ENCODE results near the gene WNT7A. TPM values are rescaled to one million over a fixed set of nuclear protein-coding genes. Genes with fewer than 3 reads are reported as not detected.

The WNT7A gene
- total RNA-seq, 1 donor from 2014 or later = not detected

DNA sequence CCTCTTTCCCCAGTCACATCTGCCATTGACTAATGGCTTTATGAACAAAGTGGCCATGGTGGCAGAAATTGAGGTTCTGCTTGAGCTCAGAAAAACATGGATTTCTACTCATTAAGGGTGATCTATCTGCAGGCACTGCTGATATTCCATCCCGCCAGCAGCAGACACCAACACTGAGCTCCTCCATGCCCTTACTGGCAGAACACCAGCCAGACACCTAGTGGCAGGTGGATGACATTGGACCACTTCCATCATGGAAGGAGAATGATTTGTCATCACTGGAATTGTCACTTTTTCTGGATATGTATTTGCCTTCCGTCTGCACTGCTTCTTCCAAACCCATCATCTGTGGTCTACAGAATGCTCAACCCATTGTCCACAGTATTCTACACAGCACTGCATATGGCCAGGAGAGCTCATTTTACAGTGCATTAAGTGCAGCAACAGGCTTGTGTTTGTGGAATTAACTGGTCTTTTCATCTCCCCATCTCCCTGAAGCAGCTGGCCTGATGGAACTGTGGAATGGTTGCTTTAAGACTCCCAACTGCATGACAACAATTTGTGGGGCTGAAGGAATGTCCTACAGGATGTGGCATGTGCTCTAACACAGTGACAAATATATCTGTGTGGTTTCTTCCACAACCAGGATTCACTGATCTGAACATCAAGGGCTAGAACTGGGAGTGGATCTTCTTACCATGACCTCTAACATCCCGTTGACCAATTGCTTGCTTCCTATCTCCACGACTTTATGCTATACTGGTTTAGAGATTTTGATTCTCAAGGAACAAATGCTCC, 103.4 kb downstream of the WNT7A start:
- Mint-ChIP-seq H3K9me3 (ENCODE audit: unreplicated experiment) (peaks cover 2% of the 10 kb centered on the region), H3K4me3 (ENCODE audit: unreplicated experiment) (no peak overlapping the region), H3K4me1 (ENCODE audit: low read depth, unreplicated experiment) (no peaks in the 10 kb centered on the region), H3K36me3 (ENCODE audit: unreplicated experiment) (no peaks in the 10 kb centered on the region), H3K27me3 (ENCODE audit: unreplicated experiment) (peaks cover 10% of the 10 kb centered on the region), H3K27ac (ENCODE audit: unreplicated experiment) (no peak overlapping the region)
- no peak for TF ChIP-seq CTCF (IDR thresholded peaks at IDR 0.05; ENCODE audit: partially characterized antibody, unreplicated experiment)
- no peak for DNase-seq

DNA sequence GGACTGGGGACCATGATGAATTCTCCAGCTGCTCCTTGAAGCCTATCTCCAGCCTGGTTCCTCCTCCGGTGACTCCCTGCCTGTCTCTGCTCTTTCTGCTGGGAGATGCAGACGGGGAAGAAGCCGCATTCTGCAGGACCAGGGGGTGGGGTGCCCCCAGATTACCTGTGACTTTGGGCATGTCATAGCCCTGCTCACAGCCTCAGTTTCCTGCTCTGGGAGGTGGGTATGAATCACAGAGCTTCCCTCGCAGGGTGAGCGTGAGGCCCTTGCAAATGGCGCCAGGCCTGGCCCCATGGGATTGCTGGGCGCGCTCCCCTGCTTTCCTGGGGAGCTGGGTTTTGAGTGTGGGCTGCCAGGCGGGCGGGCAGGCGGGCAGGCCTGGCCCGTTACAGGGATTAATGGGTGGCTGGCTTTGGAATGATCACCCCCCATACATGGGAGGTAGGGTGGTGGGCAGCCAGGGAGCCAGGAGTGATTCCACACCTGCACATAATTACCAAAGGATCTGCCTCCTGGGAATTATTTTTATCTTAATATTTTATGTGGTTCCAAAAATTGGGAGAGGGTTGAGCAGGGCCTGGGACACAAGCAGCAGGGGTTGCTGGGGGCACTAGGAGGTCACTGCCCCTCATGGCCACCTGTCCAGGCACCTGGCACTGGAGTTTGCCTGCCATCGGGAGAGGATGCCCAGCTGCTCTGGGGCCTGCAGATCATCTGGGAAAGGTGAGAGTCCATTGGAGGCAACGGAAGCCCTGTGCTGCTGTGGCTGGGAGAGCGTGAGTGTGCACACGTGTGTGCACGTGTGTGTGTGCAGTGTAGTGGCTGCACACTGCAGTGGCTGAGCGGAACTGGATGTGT, 106.8 kb downstream of the WNT7A start:
- H3K27ac Mint-ChIP-seq (ENCODE audit: unreplicated experiment) = no peak overlapping the region
- peaks cover 2% of the 10 kb centered on the region for H3K9me3 Mint-ChIP-seq (ENCODE audit: unreplicated experiment)
- peaks cover 8% of the 10 kb centered on the region for H3K27me3 Mint-ChIP-seq (ENCODE audit: unreplicated experiment)
- H3K4me1 Mint-ChIP-seq (ENCODE audit: low read depth, unreplicated experiment) = no peaks in the 10 kb centered on the region
- no peak for DNase-seq
- TF ChIP-seq CTCF (IDR thresholded peaks at IDR 0.05; ENCODE audit: partially characterized antibody, unreplicated experiment) = no peak
- no peak overlapping the region for H3K4me3 Mint-ChIP-seq (ENCODE audit: unreplicated experiment)
- no peaks in the 10 kb centered on the region for H3K36me3 Mint-ChIP-seq (ENCODE audit: unreplicated experiment)

DNA sequence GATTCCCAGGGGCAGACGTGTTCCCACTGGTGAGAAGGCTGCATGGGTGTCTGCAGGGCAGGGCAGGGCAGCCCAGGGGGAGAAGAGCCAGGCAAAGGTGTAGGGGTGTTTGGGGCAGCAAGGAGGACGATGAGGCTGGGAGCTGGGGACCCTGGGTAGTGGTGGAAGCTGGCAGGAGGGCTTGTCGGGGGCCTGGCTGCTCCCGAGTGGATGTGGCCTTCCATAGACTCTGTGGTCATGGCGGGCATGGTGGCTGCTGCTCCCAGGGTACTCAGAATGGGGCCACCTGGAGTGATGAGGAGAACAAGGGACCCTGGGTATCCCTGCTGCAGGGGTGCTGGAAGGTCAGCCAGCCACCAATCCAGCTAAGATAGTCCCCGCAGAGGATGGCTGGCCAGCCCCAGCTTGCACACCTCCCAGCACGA, 107.5 kb downstream of the WNT7A start:
- no peaks in the 10 kb centered on the region for H3K36me3 Mint-ChIP-seq (ENCODE audit: unreplicated experiment)
- peaks cover 11% of the 10 kb centered on the region for H3K27me3 Mint-ChIP-seq (ENCODE audit: unreplicated experiment)
- H3K4me3 Mint-ChIP-seq (ENCODE audit: unreplicated experiment) = no peak overlapping the region
- TF ChIP-seq CTCF (IDR thresholded peaks at IDR 0.05; ENCODE audit: partially characterized antibody, unreplicated experiment) = no peak
- H3K27ac Mint-ChIP-seq (ENCODE audit: unreplicated experiment) = no peak overlapping the region
- peaks cover 2% of the 10 kb centered on the region for H3K9me3 Mint-ChIP-seq (ENCODE audit: unreplicated experiment)
- peaks cover 3% of the 10 kb centered on the region for H3K4me1 Mint-ChIP-seq (ENCODE audit: low read depth, unreplicated experiment)
- DNase-seq = no peak

DNA sequence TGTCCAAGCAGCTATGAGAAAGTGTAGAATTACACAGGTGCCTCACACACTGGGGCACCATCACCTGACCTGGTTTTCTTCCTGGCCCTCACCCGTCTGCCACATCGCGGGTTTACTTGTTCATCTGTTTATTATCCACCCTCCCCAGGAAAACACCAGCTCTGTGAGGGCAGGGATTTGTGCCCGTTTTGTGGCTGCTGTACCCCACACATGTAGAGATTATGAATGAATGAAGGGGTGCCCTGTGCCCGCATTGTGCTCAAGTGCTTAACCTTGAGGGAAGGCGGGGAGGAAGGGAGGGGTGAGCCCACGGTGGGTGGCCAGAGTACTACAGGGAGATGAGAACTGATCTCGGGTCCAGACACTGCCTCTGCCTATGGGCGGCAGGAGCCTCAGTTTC, 108.4 kb downstream of the WNT7A start:
- peaks cover 3% of the 10 kb centered on the region for H3K4me1 Mint-ChIP-seq (ENCODE audit: low read depth, unreplicated experiment)

More for the DNA sequence above, 108.4 kb downstream of the WNT7A start:
- no peak for DNase-seq
- no peak for TF ChIP-seq CTCF (IDR thresholded peaks at IDR 0.05; ENCODE audit: partially characterized antibody, unreplicated experiment)
- peaks cover 2% of the 10 kb centered on the region for H3K9me3 Mint-ChIP-seq (ENCODE audit: unreplicated experiment)
- no peaks in the 10 kb centered on the region for H3K36me3 Mint-ChIP-seq (ENCODE audit: unreplicated experiment)
- no peak overlapping the region for H3K4me3 Mint-ChIP-seq (ENCODE audit: unreplicated experiment)
- peaks cover 11% of the 10 kb centered on the region for H3K27me3 Mint-ChIP-seq (ENCODE audit: unreplicated experiment)
- H3K27ac Mint-ChIP-seq (ENCODE audit: unreplicated experiment) = no peak overlapping the region
